Stimulated activated CD8-positive, alpha-beta memory T cell treated with anti-CD3 and anti-CD28 coated beads, Interleukin-7, amount 100 ng/mL, for 48 hours (primary cell): Measurements from ENCODE around the gene ANAPC5.

Source experiments
- DNase-seq, 2 donors: peaks; one replicate each; pipeline ENCODE4 v3.0.0-alpha.2; 2020; ENCODE audit warnings: low read depth in 1 of 2; ENCODE audit errors: extremely low read depth in 1 of 2

The ANAPC5 gene

GRCh38 chr12:121366063-121366459 is 13.8 kb upstream of the ANAPC5 start:
- DNase-seq: no peak

GRCh38 chr12:121365416-121366062 is 13.3 kb upstream of the ANAPC5 start:
- DNase-seq: no peak

GRCh38 chr12:121364683-121365121 is 12.5 kb upstream of the ANAPC5 start:
- no peak for DNase-seq

- DNase-seq: no peak
Observed at GRCh38 chr12:121358073-121358472, 5.9 kb upstream of the ANAPC5 start.

GRCh38 chr12:121357331-121357730 is 5.1 kb upstream of the ANAPC5 start:
- DNase-seq: no peak

GRCh38 chr12:121356657-121357056 is 4.4 kb upstream of the ANAPC5 start:
- DNase-seq: no peak

GRCh38 chr12:121355818-121356217 is 3.6 kb upstream of the ANAPC5 start:
- no peak for DNase-seq

- no peak for DNase-seq
Observed at GRCh38 chr12:121352682-121353018, 439 bp upstream of the ANAPC5 start.

- DNase-seq: no peak
Observed at GRCh38 chr12:121346747-121347146, 5.5 kb downstream of the ANAPC5 start.

GRCh38 chr12:121345151-121345815 is 6.9 kb downstream of the ANAPC5 start:
- no peak for DNase-seq

- DNase-seq: no peak
Observed at GRCh38 chr12:121344506-121344905, 7.7 kb downstream of the ANAPC5 start.

- DNase-seq: no peak
Observed at GRCh38 chr12:121337416-121337815, 14.8 kb downstream of the ANAPC5 start.

- no peak for DNase-seq
Observed at GRCh38 chr12:121334513-121335343, 17.5 kb downstream of the ANAPC5 start.

GRCh38 chr12:121333747-121334146 is 18.5 kb downstream of the ANAPC5 start:
- no peak for DNase-seq

- no peak for DNase-seq
Observed at GRCh38 chr12:121331248-121331647, 21.0 kb downstream of the ANAPC5 start.

GRCh38 chr12:121330692-121331091 is 21.5 kb downstream of the ANAPC5 start:
- DNase-seq: no peak

GRCh38 chr12:121330195-121330594 is 22.0 kb downstream of the ANAPC5 start:
- no peak for DNase-seq

- no peak for DNase-seq
Observed at GRCh38 chr12:121328620-121329019, 23.6 kb downstream of the ANAPC5 start.

GRCh38 chr12:121326996-121327674 is 25.1 kb downstream of the ANAPC5 start:
- DNase-seq: no peak

- no peak for DNase-seq
Observed at GRCh38 chr12:121325922-121326396, 26.3 kb downstream of the ANAPC5 start.

GRCh38 chr12:121323908-121324307 is 28.3 kb downstream of the ANAPC5 start:
- no peak for DNase-seq
